ENCODE measurements around the gene MPRIP. TPM values are rescaled to one million over a fixed set of nuclear protein-coding genes. Genes with fewer than 3 reads are reported as not detected.
"Not testable (repeated sequence)": the region's sequence is repeated elsewhere in the genome, so short reads cannot be mapped to it uniquely, and the experiment has no call there.

The MPRIP gene
- total and polyA plus RNA-seq, 2 donors (not counting 1 experiment from before 2014, with no cell fraction given) = 130 to 299 TPM

DNA sequence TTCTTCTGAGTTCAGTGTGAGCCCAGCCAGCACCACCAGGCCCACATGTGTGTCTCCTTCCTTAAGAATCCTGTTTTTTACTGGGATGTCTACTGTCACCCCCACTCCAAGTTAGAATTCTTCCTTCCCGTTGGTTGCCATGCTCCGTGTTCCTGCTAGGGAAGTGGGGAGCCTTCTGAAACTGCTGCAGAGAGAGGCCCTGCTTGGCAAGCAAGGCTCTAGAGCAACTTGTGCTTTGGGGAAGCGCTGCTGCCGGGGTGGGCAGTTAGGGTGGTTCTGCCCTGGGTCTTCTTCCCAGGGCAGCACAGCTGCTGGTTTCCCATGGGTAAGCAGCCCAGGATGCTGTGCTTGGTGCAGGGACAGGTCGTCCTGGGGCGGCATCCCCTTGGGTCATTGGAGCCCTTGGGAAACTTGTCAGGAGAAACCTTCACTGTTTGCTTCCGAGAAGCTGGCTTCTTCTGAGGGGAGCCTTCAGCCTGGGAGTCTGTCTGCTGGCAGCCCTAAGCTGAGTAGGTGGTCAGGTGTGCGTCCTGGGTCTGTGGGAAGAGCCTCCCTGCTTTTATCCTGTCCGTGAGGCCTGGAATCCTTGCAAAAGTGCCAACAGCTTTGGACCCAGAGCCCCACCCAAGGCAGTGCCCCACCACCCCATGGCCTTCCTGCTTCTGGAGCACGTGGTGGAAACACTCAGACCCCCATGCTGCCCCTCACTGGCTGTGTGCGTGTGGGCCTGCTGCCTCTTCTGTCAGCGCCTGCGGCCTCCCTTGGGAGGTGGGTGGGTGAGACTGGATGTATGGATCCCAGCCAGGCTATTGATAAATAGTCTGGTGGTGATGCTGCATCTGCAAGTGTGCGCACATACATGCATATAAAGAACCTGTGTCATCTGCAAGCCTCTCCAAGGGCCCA lies 92.0 kb downstream of the MPRIP start:
- no peaks in the 10 kb centered on the region for H3K27me3 Mint-ChIP-seq
- ATAC-seq (ENCODE audit: low read depth) = no peak
- no peaks in the 10 kb centered on the region for H3K9me3 Mint-ChIP-seq (ENCODE audit: insufficient read depth)
- intact Hi-C loops (cut with micrococcal nuclease) = no loop called here
- no peak overlapping the region for H3K27ac Mint-ChIP-seq
- TF ChIP-seq EZH2 (IDR thresholded peaks at IDR 0.05; ENCODE audit: borderline replicate concordance, insufficient read depth, low read depth, low read length, poor library complexity, severe bottlenecking) = no peak
- ChIA-PET CTCF (no interaction called here), POLR2A (no interaction called here)
- no peak overlapping the region for H3K4me3 Mint-ChIP-seq
- Histone ChIP-seq H2AFZ (ENCODE audit: insufficient read depth, low read depth, low read length, poor library complexity, severe bottlenecking) (no peak overlapping the region), H3K27me3 (replicated peaks in 1 of 4; ENCODE audit: control extremely low read depth in 1 of 4, control insufficient read depth in 3 of 4, insufficient read depth in 4 of 4, low read length in 3 of 4) (no peaks in the 10 kb centered on the region), H3K79me2 (ENCODE audit: control insufficient read depth, insufficient read depth, low read length) (peaks cover 25% of the 10 kb centered on the region), H3K9ac (ENCODE audit: low read length) (no peak overlapping the region), H3K4me1 (ENCODE audit: control insufficient read depth in 2 of 2, insufficient read depth in 2 of 2, low read length in 2 of 2) (no peaks in the 10 kb centered on the region), H3K27ac (ENCODE audit: low read length in 2 of 2) (no peak overlapping the region), H3K4me3 (ENCODE audit: control extremely low read depth in 1 of 5, extremely low read depth in 1 of 5, insufficient read depth in 1 of 5, low read depth in 2 of 5, low read length in 4 of 5) (no peak overlapping the region), H3K4me2 (replicated peaks; ENCODE audit: low read depth, low read length, poor library complexity, severe bottlenecking) (no peak overlapping the region), H3K9me3 (ENCODE audit: control extremely low read depth in 1 of 3, control insufficient read depth in 2 of 3, insufficient read depth in 1 of 3, low read length in 2 of 3) (no peaks in the 10 kb centered on the region), H3K36me3 (replicated peaks in 1 of 2; ENCODE audit: control extremely low read depth in 1 of 2, control insufficient read depth in 1 of 2, extremely low read depth in 1 of 2, insufficient read depth in 2 of 2, low read length in 1 of 2) (peaks cover 0 to 89% of the 10 kb centered on the region in 2 experiments), H4K20me1 (ENCODE audit: control insufficient read depth, insufficient read depth, low read length, poor library complexity, severe bottlenecking) (peaks cover 62% of the 10 kb centered on the region)
- DNase-seq = no peak
- 100% methylated on average over 9 of the region's 14 CpGs for WGBS (ENCODE audit: insufficient coverage)
- peaks cover 1% of the 10 kb centered on the region for H3K4me1 Mint-ChIP-seq

DNA sequence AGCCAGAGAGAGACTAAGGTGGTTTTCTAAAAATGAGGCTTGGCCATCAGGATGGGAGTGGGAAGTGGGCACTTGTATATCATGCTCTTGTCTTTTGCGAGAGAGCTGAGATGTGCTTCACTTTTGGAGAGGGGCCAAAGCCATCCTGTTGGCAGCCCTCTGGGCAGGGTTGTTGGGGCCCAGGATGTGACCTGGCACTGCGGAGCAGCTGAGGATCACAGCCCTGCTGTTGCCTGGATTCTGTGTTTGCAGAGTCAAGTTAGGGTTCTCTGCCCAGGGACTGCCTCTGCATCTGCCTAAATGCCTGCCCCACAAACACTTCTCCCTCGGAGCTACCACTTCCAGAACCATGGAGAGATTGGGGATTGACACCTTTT lies 92.7 kb downstream of the MPRIP start:
- H3K27ac ChIP-seq (ENCODE audit: low read length in 2 of 2) = no peak overlapping the region
- no peak overlapping the region for H3K4me3 Mint-ChIP-seq
- H2AFZ ChIP-seq (ENCODE audit: insufficient read depth, low read depth, low read length, poor library complexity, severe bottlenecking) = no peak overlapping the region
- H3K4me1 ChIP-seq (ENCODE audit: control insufficient read depth in 2 of 2, insufficient read depth in 2 of 2, low read length in 2 of 2) = no peaks in the 10 kb centered on the region
- H3K27me3 Mint-ChIP-seq = no peaks in the 10 kb centered on the region
- intact Hi-C loops (cut with micrococcal nuclease) = no loop called here
- no peak overlapping the region for H3K4me3 ChIP-seq (ENCODE audit: control extremely low read depth in 1 of 5, extremely low read depth in 1 of 5, insufficient read depth in 1 of 5, low read depth in 2 of 5, low read length in 4 of 5)
- 95% methylated on average over 2 of the region's 3 CpGs for WGBS (ENCODE audit: insufficient coverage)
- H3K27me3 ChIP-seq (replicated peaks in 1 of 4; ENCODE audit: control extremely low read depth in 1 of 4, control insufficient read depth in 3 of 4, insufficient read depth in 4 of 4, low read length in 3 of 4) = no peaks in the 10 kb centered on the region
- H3K4me2 ChIP-seq (replicated peaks; ENCODE audit: low read depth, low read length, poor library complexity, severe bottlenecking) = no peak overlapping the region
- DNase-seq (no peak), ATAC-seq (ENCODE audit: low read depth) (no peak)
- peaks cover 57% of the 10 kb centered on the region for H4K20me1 ChIP-seq (ENCODE audit: control insufficient read depth, insufficient read depth, low read length, poor library complexity, severe bottlenecking)
- peaks cover 25% of the 10 kb centered on the region for H3K79me2 ChIP-seq (ENCODE audit: control insufficient read depth, insufficient read depth, low read length)
- H3K4me1 Mint-ChIP-seq = peaks cover 1% of the 10 kb centered on the region
- TF ChIP-seq CTCF (IDR thresholded peaks at IDR 0.05) (no peak), EZH2 (IDR thresholded peaks at IDR 0.05; ENCODE audit: borderline replicate concordance, insufficient read depth, low read depth, low read length, poor library complexity, severe bottlenecking) (no peak)
- no peaks in the 10 kb centered on the region for H3K9me3 ChIP-seq (ENCODE audit: control extremely low read depth in 1 of 3, control insufficient read depth in 2 of 3, insufficient read depth in 1 of 3, low read length in 2 of 3)
- no peaks in the 10 kb centered on the region for H3K9me3 Mint-ChIP-seq (ENCODE audit: insufficient read depth)
- CTCF ChIA-PET = no interaction called here
- POLR2A ChIA-PET = no interaction called here
- H3K36me3 ChIP-seq (replicated peaks in 1 of 2; ENCODE audit: control extremely low read depth in 1 of 2, control insufficient read depth in 1 of 2, extremely low read depth in 1 of 2, insufficient read depth in 2 of 2, low read length in 1 of 2) = peaks cover 0 to 90% of the 10 kb centered on the region in 2 experiments
- no peak overlapping the region for H3K27ac Mint-ChIP-seq
- H3K9ac ChIP-seq (ENCODE audit: low read length) = no peak overlapping the region

DNA sequence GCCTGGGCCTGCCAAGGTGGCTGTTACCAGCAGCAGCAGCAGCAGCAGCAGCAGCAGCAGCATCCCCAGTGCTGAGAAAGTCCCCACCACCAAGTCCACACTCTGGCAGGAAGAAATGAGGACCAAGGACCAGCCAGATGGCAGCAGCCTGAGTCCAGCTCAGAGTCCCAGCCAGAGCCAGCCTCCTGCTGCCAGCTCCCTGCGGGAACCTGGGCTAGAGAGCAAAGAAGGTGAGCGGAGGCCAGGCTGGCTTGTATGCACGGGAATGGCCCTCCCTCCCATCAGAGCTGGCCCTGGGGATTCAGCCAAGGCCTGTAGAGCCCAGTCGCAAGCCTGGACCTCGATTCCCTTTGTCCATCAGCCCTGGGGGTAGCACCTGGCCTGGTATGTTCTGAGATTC lies 94.0 kb downstream of the MPRIP start:
- DNase-seq; H2AFZ ChIP-seq (ENCODE audit: insufficient read depth, low read depth, low read length, poor library complexity, severe bottlenecking); H3K9me3 Mint-ChIP-seq (ENCODE audit: insufficient read depth); H3K4me1 ChIP-seq (ENCODE audit: control insufficient read depth in 2 of 2, insufficient read depth in 2 of 2, low read length in 2 of 2); H3K4me1 Mint-ChIP-seq; H3K9ac ChIP-seq (ENCODE audit: low read length); H3K4me3 Mint-ChIP-seq; H3K4me2 ChIP-seq (replicated peaks; ENCODE audit: low read depth, low read length, poor library complexity, severe bottlenecking); H3K4me3 ChIP-seq (ENCODE audit: control extremely low read depth in 1 of 5, extremely low read depth in 1 of 5, insufficient read depth in 1 of 5, low read depth in 2 of 5, low read length in 4 of 5); intact Hi-C loops (cut with micrococcal nuclease); H3K27ac ChIP-seq (ENCODE audit: low read length in 2 of 2); H3K27ac Mint-ChIP-seq; H3K27me3 Mint-ChIP-seq; H3K9me3 ChIP-seq (ENCODE audit: control extremely low read depth in 1 of 3, control insufficient read depth in 2 of 3, insufficient read depth in 1 of 3, low read length in 2 of 3); POLR2A ChIA-PET; ATAC-seq (ENCODE audit: low read depth); H3K27me3 ChIP-seq (replicated peaks in 1 of 4; ENCODE audit: control extremely low read depth in 1 of 4, control insufficient read depth in 3 of 4, insufficient read depth in 4 of 4, low read length in 3 of 4): not testable (repeated sequence)
- CTCF ChIA-PET = interaction anchor here (0.6 kb wide), 1 partner anchor 552 kb away, joined by 3 read pairs; no protein-coding TSS in a partner anchor
- Histone ChIP-seq H4K20me1 (ENCODE audit: control insufficient read depth, insufficient read depth, low read length, poor library complexity, severe bottlenecking) (peaks cover 44% of the 10 kb centered on the region), H3K79me2 (ENCODE audit: control insufficient read depth, insufficient read depth, low read length) (peaks cover 12% of the 10 kb centered on the region), H3K36me3 (replicated peaks in 1 of 2; ENCODE audit: control extremely low read depth in 1 of 2, control insufficient read depth in 1 of 2, extremely low read depth in 1 of 2, insufficient read depth in 2 of 2, low read length in 1 of 2) (peaks cover 0 to 90% of the 10 kb centered on the region in 2 experiments)
- WGBS (ENCODE audit: insufficient coverage) = 100% methylated on average over 5 of the region's 5 CpGs
